Activated T-cell treated with anti-CD3 and anti-CD28 coated beads, Interleukin-2, amount 50 U/mL, for 1 hour (primary cell): ENCODE data around the gene GNGT1.

Experiments
- DNase-seq: peaks from one replicate; pipeline ENCODE4 v3.0.0-alpha.2; 2020

Gene GNGT1

GRCh38 chr7:93943816-93944540 lies 37.6 kb downstream of the GNGT1 start:
- DNase-seq, result no peak

DNA sequence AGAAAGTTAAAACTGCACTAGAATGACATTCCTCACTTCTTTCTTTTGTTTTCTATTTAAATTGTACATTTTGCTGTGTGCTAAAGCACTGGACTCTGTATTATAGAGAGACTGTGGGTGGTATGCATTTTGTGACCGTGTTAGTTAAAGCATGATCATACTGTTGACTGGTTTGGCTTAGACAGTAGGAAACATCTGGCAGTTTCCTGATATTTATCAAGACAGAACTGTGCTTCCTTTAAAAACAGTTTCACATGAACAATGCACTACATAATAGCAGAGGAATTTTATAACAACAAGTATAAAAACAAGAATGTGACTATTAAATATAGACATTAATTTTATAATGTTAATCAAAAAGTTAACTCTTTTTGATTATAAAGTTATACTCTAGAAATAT lies 38.3 kb downstream of the GNGT1 start:
- DNase-seq, result no peak

DNA sequence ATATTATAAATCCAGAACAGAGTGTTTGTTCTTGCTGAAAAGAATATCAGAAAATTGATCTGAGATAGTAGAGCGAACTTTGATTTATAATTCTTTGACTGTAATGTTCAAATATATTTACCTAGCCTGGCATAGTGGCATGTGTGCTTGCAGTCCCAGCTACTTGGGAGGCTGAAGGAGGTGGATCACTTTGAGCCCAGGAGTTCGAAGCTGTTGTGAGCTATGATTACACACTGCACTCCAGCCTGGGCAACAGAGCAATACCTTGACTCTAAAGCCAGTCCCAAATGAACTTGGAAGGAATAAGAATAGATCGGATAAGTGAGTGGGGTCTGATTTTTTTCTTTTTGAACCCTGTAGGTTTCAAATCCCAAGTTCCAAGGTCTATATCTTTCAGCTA lies 38.7 kb downstream of the GNGT1 start:
- no peak for DNase-seq

DNA sequence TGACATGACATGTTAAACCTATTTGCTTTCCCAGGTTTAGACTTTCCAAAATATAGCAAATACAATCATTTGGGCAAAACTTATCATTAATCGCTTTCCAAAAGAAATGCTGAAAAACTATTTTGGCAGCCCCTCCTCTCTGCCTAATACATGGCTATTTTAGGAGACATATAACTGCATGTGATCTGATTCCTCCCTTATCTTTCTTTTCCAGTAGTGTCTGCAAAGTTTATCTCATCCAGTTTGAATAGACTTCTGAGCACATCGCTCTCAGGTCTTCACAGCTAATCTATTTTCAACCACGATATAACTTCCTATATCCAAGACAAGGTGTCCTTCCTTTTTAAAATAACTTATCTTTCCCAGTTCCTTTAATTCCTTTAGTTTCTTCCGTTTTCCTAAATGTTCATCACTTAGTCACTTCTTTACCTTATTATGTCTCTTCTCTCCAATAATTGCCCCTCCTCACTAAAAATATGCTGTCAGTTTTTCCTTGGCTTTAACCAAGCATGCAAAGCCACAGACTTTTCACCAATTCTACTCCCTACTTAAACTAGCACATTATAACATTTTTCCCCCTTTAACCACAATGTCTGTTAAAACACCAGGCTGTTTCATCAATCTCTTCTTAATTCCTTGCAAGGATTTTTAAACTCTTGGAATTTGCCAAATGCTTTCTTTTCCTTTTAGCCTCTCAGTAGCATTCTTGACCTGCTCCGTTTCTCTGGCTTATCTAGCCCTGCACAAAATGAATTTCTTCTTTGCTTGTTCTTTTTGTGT lies 39.6 kb downstream of the GNGT1 start:
- DNase-seq, result no peak

- no peak for DNase-seq
Measured at GRCh38 chr7:93948106-93948505, 41.7 kb downstream of the GNGT1 start.

GRCh38 chr7:93948873-93949272 lies 42.5 kb downstream of the GNGT1 start:
- DNase-seq, result no peak

DNA sequence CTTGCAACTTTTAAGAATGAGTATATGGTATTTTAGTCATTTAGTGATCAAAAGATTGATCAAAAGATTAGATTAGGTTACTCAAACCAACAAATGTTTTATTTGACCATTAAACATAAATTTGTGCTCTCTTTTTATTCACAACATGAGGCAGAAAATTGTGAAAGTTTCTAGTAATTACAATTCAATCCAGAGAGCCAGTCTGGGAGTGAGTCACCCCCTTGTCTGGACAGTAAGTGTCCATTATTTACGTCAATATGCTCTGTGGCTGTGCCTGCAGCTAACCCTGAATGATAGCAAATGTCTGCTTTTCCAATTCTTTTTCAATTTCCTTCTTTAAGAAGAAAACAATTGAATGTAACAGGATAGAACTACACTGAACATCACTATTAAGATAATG lies 43.1 kb downstream of the GNGT1 start:
- no peak for DNase-seq

DNA sequence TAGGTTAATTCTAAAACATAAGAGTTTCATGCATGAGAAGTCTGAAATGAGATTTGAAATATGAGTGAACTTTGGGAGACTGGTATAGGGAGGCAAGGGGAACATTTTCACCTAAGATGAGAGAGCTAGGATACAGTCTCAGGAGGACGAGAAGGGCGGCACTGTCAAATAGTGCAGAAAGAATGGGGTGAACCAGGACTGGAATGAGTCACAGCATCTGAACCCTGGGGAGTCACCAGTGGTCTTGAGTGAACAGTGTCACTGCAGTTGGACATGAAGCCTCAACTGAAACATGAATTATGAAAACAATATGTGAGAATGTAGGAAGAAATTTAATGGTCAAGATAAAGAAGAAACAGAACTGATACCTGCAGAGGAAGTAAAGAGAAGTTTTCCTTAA lies 48.9 kb downstream of the GNGT1 start:
- DNase-seq, result no peak

- no peak for DNase-seq
Measured at GRCh38 chr7:93957767-93958166, 51.4 kb downstream of the GNGT1 start.

- no peak for DNase-seq
Measured at GRCh38 chr7:93958216-93958615, 51.8 kb downstream of the GNGT1 start.

DNA sequence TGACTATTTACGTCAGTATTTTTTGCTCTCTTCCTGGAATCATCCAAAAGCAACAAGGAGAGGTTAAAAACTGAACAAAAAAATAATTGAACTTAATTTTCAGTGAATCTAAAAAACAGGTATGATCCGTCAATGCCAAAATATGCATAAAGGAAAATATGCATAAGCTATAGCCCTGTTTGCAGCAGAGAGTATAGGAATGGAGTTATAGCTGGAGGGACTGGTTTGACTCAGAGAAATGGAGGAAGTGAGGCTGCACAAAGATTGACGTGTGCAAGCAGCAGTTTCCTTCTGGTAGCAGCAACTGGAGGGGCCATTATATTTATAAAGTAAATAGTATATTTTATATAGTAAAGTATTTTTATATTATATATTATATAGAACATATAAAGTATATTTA lies 52.3 kb downstream of the GNGT1 start:
- DNase-seq, result no peak
